ENCODE measurements around the gene MIEN1.

DNA sequence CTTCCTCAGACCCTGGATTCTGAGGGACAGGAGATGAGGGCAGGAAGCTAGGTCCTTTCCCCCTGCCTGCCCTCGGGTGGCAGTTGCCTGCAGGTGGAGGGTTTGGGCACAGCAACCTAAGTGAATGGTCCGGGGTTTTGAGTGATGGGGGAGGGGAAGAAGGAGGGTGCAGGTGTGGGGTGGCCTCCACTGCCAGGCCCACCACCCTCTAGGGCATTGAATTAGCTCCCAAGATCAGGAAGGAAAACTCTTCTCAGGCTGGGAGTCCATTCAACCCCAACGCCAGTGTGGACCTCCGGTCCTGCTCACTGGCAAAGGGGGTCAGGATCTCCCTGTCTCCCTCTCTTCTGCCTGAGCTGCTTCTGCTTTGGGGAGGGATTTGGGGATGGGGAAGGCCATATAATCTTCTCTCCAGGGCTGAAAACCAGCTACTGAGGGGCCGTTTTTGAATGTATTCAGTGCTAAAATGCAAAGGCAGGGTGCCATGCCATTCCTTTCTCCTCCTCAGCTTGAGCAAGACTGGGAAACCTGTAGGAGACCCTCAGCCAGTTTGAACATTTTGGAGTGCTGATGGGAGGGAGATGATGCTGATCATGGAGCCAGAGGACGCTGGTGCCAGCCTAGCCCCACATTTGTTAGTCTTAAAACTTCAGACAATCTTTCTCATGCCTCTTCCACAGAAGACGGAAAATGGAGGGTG, 26.2 kb upstream of the MIEN1 start:
- TF ChIP-seq, protein P1, sequence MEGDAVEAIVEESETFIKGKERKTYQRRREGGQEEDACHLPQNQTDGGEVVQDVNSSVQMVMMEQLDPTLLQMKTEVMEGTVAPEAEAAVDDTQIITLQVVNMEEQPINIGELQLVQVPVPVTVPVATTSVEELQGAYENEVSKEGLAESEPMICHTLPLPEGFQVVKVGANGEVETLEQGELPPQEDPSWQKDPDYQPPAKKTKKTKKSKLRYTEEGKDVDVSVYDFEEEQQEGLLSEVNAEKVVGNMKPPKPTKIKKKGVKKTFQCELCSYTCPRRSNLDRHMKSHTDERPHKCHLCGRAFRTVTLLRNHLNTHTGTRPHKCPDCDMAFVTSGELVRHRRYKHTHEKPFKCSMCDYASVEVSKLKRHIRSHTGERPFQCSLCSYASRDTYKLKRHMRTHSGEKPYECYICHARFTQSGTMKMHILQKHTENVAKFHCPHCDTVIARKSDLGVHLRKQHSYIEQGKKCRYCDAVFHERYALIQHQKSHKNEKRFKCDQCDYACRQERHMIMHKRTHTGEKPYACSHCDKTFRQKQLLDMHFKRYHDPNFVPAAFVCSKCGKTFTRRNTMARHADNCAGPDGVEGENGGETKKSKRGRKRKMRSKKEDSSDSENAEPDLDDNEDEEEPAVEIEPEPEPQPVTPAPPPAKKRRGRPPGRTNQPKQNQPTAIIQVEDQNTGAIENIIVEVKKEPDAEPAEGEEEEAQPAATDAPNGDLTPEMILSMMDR (IDR thresholded peaks at IDR 0.05), result no peak
- no peak for TF ChIP-seq POLR2AphosphoS5 (IDR thresholded peaks at IDR 0.05)
- TF ChIP-seq POLR2A (IDR thresholded peaks at IDR 0.05), result no peak

Measured in transverse colon (tissue), 4 donors.